Measurements from ENCODE around the gene ADIPOR2. TPM values are rescaled to one million over a fixed set of nuclear protein-coding genes. Genes with fewer than 3 reads are reported as not detected.

The ADIPOR2 gene
- total and polyA plus RNA-seq, 2 donors (not counting 1 experiment from before 2014, with no cell fraction given): 9.2 to 35.9 TPM

DNA sequence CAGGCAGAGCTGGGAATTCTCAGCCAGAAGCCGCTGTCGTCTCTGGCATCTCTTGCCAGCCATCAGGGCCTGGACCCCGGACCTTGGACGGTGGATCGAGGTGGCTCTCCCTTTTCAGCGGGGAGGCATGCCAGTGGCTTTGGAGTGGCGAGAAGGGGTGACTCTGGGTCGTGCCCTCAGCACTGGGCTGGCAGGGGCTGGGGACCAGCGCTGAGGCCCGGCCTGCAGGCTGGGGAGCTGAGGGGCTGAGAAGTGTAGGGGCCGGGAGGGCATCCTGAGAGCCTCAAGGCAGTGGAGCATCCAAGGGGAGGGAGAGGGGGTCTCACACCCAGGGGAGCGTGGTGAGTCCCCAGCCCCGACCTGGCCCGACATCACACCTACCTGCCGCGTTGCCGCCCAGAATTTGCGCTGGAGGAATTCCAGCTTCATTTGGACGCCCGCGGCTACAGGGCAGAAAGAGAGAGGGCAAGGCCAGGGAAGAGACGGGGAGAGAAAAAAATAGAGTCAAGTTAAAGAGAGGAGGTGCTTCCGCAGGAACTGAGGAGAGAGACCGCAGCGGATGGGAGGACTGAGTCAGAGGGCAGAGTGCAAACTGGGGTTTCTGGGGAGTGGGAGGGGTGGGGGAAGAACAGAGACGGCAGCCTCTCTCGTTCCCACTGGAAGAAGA lies 120.5 kb downstream of the ADIPOR2 start:
- CTCF ChIA-PET: interaction anchor here (1.4 kb wide), 1 partner anchor 138 kb away, joined by 3 read pairs; no protein-coding TSS in a partner anchor
- H3K4me3 Mint-ChIP-seq: no peak overlapping the region
- Histone ChIP-seq H3K9me3 (ENCODE audit: control extremely low read depth in 1 of 3, control insufficient read depth in 2 of 3, insufficient read depth in 1 of 3, low read length in 2 of 3) (peaks cover 0 to 3% (median 0%) of the 10 kb centered on the region in 3 donors), H3K27ac (ENCODE audit: low read length in 2 of 2) (no peak overlapping the region), H2AFZ (ENCODE audit: insufficient read depth, low read depth, low read length, poor library complexity, severe bottlenecking) (no peak overlapping the region), H4K20me1 (ENCODE audit: control insufficient read depth, insufficient read depth, low read length, poor library complexity, severe bottlenecking) (no peaks in the 10 kb centered on the region), H3K9ac (ENCODE audit: low read length) (no peak overlapping the region), H3K36me3 (replicated peaks in 1 of 2; ENCODE audit: control extremely low read depth in 1 of 2, control insufficient read depth in 1 of 2, extremely low read depth in 1 of 2, insufficient read depth in 2 of 2, low read length in 1 of 2) (no peaks in the 10 kb centered on the region), H3K79me2 (ENCODE audit: control insufficient read depth, insufficient read depth, low read length) (no peaks in the 10 kb centered on the region), H3K4me1 (ENCODE audit: control insufficient read depth in 2 of 2, insufficient read depth in 2 of 2, low read length in 2 of 2) (no peaks in the 10 kb centered on the region), H3K4me3 (ENCODE audit: control extremely low read depth in 1 of 5, extremely low read depth in 1 of 5, insufficient read depth in 1 of 5, low read depth in 2 of 5, low read length in 4 of 5) (no peak overlapping the region), H3K4me2 (replicated peaks; ENCODE audit: low read depth, low read length, poor library complexity, severe bottlenecking) (no peak overlapping the region), H3K27me3 (replicated peaks in 1 of 4; ENCODE audit: control extremely low read depth in 1 of 4, control insufficient read depth in 3 of 4, insufficient read depth in 4 of 4, low read length in 3 of 4) (no peaks in the 10 kb centered on the region)
- no peak for ATAC-seq (ENCODE audit: low read depth)
- TF ChIP-seq, protein P1, sequence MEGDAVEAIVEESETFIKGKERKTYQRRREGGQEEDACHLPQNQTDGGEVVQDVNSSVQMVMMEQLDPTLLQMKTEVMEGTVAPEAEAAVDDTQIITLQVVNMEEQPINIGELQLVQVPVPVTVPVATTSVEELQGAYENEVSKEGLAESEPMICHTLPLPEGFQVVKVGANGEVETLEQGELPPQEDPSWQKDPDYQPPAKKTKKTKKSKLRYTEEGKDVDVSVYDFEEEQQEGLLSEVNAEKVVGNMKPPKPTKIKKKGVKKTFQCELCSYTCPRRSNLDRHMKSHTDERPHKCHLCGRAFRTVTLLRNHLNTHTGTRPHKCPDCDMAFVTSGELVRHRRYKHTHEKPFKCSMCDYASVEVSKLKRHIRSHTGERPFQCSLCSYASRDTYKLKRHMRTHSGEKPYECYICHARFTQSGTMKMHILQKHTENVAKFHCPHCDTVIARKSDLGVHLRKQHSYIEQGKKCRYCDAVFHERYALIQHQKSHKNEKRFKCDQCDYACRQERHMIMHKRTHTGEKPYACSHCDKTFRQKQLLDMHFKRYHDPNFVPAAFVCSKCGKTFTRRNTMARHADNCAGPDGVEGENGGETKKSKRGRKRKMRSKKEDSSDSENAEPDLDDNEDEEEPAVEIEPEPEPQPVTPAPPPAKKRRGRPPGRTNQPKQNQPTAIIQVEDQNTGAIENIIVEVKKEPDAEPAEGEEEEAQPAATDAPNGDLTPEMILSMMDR (IDR thresholded peaks at IDR 0.05): no peak
- TF ChIP-seq EZH2 (IDR thresholded peaks at IDR 0.05; ENCODE audit: borderline replicate concordance, insufficient read depth, low read depth, low read length, poor library complexity, severe bottlenecking): no peak
- intact Hi-C loops (cut with micrococcal nuclease): no loop called here
- no peaks in the 10 kb centered on the region for H3K9me3 Mint-ChIP-seq (ENCODE audit: insufficient read depth)
- H3K27me3 Mint-ChIP-seq: peaks cover 15% of the 10 kb centered on the region
- no peak for DNase-seq
- 94% methylated on average over 27 of the region's 27 CpGs for WGBS (ENCODE audit: insufficient coverage)
- no peak overlapping the region for H3K27ac Mint-ChIP-seq
- POLR2A ChIA-PET: no interaction called here
- H3K4me1 Mint-ChIP-seq: peaks cover 3% of the 10 kb centered on the region

DNA sequence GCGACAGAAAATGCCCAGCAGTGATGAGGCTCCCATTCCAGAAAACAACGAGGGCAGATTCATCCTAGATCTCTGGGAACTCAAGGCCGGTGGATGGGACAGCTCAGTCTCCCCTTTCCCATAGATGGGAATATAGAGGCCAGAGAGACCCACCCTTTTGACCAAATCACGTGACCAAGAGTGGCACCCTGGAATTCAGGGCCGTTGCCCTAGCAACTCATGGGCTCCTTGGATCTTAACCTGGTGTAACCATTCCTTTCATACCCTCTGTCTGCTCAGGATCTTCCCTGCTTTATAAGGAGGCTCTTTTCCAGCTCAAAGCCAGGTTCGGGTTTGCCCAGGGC lies 121.0 kb downstream of the ADIPOR2 start:
- intact Hi-C loops (cut with micrococcal nuclease): no loop called here
- H3K36me3 ChIP-seq (replicated peaks in 1 of 2; ENCODE audit: control extremely low read depth in 1 of 2, control insufficient read depth in 1 of 2, extremely low read depth in 1 of 2, insufficient read depth in 2 of 2, low read length in 1 of 2): no peaks in the 10 kb centered on the region
- peaks cover 3% of the 10 kb centered on the region for H3K4me1 Mint-ChIP-seq
- H3K9me3 ChIP-seq (ENCODE audit: control extremely low read depth in 1 of 3, control insufficient read depth in 2 of 3, insufficient read depth in 1 of 3, low read length in 2 of 3): peaks cover 0 to 3% (median 0%) of the 10 kb centered on the region in 3 donors
- ChIA-PET POLR2A (no interaction called here), CTCF (interaction anchor here (1.4 to 1.7 kb wide), 2 partner anchors 128 to 137 kb away, joined by 3 to 7 read pairs; no protein-coding TSS in a partner anchor)
- H3K9ac ChIP-seq (ENCODE audit: low read length): no peak overlapping the region
- H4K20me1 ChIP-seq (ENCODE audit: control insufficient read depth, insufficient read depth, low read length, poor library complexity, severe bottlenecking): no peaks in the 10 kb centered on the region
- no peak overlapping the region for H3K27ac ChIP-seq (ENCODE audit: low read length in 2 of 2)
- WGBS (ENCODE audit: insufficient coverage): 92% methylated on average over 5 of the region's 6 CpGs
- no peak overlapping the region for H3K4me3 ChIP-seq (ENCODE audit: control extremely low read depth in 1 of 5, extremely low read depth in 1 of 5, insufficient read depth in 1 of 5, low read depth in 2 of 5, low read length in 4 of 5)
- ATAC-seq (ENCODE audit: low read depth) (no peak), DNase-seq (no peak)
- no peak overlapping the region for H3K4me2 ChIP-seq (replicated peaks; ENCODE audit: low read depth, low read length, poor library complexity, severe bottlenecking)
- no peak overlapping the region for H2AFZ ChIP-seq (ENCODE audit: insufficient read depth, low read depth, low read length, poor library complexity, severe bottlenecking)
- H3K4me1 ChIP-seq (ENCODE audit: control insufficient read depth in 2 of 2, insufficient read depth in 2 of 2, low read length in 2 of 2): no peaks in the 10 kb centered on the region
- no peak overlapping the region for H3K4me3 Mint-ChIP-seq
- TF ChIP-seq EZH2 (IDR thresholded peaks at IDR 0.05; ENCODE audit: borderline replicate concordance, insufficient read depth, low read depth, low read length, poor library complexity, severe bottlenecking): no peak
- TF ChIP-seq, protein P1 (IDR thresholded peaks at IDR 0.05): no peak
- no peaks in the 10 kb centered on the region for H3K27me3 ChIP-seq (replicated peaks in 1 of 4; ENCODE audit: control extremely low read depth in 1 of 4, control insufficient read depth in 3 of 4, insufficient read depth in 4 of 4, low read length in 3 of 4)
- H3K79me2 ChIP-seq (ENCODE audit: control insufficient read depth, insufficient read depth, low read length): no peaks in the 10 kb centered on the region
- H3K27me3 Mint-ChIP-seq: peaks cover 17% of the 10 kb centered on the region
- H3K9me3 Mint-ChIP-seq (ENCODE audit: insufficient read depth): no peaks in the 10 kb centered on the region
- H3K27ac Mint-ChIP-seq: no peak overlapping the region

Measured in B cell (primary cell).